ENCODE data around the gene ASIC1. TPM values are rescaled to one million over a fixed set of nuclear protein-coding genes. Genes with fewer than 3 reads are reported as not detected.
A peak's percentile ranks its signal among the peaks of the same experiment; 100 is the strongest.

The ASIC1 gene
- total RNA-seq, 1 donor from 2014 or later = 4.5 TPM

DNA sequence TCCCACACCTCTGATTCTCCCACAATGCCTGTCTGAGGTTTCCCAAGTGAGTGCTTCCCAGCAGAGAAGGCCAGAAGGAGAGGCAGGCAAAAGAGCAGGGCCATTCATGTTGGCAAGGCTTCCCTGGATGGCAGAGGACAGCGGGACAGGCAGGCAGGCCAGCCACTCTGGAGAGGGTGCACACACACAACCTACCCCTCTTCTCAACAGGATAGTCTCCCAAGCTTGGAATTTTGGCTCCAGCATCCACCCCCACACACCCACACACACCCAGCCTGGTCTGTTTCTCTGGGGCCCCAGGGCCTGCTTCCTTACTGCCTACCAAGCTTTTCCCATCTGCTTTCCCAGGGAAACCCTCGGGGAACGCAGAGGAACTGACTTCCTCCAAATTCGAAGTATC, 16.7 kb upstream of the ASIC1 start:
- DNase-seq (ENCODE audit: low read depth) = no peak

DNA sequence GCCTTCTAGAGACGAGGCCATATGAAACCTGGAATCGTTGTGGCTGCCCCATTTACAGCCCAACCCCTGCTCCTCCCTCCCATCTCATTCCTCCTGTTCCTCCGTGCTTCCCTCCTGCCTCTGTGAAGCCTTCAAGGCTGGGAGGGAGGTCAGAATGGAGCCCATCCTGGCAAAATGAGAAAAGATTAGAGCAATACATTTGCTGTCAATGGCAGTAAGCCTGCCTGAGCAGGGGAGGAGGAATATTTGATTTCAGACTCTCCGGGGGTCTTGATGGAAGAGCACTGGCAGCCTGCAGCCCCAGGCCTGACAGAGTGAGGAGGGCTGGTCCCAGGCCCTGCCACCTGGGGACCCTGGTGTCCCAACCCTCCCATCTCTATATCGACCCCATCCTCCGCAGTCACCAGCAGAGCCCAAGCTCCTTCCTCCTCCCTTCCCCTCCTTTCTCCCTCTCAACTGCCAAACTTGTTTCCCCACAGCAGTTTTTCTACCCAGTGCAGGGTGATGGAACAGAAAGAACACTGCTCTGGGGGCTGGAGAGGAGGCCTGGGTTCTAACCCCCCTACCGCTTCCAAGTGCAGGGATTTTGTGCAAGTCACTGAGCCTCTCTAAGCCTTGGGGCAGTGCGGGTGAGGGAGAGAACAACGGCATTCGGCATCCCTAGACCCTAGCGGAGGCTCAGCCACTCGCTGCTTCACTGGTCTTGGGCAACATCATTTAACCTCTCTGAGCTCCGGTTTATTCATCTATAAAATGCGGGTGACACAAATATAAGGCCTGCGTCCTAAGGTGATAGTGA, 16.1 kb upstream of the ASIC1 start:
- DNase-seq (ENCODE audit: low read depth) = no peak

DNA sequence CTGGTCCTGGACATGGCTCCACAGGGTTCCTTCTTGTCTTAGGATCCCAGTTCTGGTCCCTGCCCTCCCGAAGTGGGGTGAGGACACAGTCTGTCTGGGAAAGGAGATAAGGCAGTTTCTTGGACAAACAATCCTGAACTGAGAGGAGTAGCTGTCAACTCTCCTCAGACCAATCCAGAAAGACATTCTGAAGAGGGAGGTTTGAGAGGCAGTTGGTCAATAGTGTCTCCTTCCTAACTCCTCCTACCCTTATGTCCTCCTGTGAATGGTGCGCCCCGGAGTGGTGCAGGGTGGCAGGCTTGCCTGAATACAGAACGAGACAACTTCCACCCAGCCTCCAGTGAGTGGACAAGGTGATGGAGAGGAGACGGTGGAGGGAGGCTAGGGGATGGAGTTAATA, 15.4 kb upstream of the ASIC1 start:
- no peak for DNase-seq (ENCODE audit: low read depth)

DNA sequence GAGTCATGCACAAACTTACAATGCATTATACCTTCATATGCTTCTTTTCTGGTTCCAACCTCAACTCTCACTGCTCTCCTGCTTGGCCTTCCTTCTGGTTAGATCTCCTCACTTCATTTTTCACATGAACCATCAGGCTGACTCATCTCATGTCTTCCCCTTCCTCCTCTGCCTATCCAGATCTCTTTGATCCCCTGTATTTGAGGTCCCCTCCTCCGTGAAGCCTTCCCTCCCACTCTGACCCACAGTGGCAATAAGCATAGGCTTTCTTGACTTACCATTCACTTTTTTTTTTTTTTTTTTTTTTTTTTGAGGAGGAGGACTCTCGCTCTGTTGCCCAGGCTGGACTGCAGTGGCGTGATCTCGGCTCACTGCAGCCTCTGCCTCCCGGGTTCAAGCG, 14.7 kb upstream of the ASIC1 start:
- DNase-seq (ENCODE audit: low read depth) = no peak

DNA sequence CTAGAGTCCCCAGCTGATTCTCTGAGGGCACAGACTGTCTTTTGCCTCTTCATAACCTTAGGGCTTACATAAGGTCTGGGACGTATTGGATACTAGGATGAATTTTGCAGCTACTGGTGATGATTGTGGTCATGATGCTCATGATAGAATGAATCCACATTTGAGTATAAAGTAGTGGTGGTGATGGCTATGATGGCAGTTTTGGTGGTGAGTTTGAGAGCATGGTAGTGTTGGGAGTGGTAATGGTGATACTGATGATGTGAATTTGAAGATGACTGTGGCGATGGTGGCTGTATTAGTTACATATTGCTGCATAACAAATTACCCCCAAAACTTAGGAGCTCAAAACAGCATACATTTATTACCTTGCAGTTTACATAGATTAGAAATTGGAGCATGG, 14.1 kb upstream of the ASIC1 start:
- DNase-seq (ENCODE audit: low read depth) = no peak

DNA sequence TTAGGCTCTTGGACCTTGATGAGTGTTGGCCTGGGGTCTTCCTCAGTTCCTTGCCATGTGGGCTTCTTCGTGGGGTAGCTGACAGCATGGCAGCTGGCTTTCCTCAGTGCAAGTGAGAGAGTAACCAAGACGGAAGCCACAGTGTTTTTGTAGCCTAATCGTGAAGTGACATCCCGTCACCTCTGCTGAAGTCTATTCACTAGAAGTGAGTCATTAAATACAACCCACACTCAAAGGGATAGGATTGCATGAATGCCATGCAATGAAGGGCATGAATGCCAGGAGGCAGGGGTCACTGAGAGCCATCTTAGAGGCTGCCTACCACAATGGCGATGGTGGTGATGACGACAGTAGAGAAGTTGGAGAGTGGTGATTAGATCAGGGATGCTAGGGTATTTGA, 13.5 kb upstream of the ASIC1 start:
- DNase-seq (ENCODE audit: low read depth) = no peak

DNA sequence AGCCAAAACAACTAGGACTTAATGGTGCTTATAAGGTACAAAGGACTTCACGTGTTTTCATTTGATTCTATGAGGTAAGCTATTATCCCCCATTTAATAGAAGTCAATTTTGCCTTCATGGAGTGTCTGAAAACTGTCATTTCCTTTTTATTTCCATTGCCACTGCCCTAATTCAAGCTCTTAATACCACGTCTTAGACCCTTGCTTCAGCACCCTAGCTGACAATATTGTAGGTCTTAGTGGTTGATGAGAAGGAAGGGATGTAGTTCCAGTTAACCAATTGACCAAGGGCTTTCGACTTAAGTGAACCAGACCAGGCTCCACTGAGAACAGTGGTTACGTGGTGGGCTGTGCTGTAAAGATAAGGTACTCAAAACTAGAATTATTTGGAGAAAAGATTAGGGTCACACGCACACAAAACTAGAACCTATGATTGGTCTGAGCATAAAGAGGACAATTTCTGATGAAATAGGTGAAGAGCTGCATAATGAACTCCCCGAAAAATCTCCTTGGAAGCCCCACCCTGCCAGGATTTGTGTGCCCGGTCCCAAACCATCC, 9.6 kb upstream of the ASIC1 start:
- DNase-seq (ENCODE audit: low read depth) = no peak

DNA sequence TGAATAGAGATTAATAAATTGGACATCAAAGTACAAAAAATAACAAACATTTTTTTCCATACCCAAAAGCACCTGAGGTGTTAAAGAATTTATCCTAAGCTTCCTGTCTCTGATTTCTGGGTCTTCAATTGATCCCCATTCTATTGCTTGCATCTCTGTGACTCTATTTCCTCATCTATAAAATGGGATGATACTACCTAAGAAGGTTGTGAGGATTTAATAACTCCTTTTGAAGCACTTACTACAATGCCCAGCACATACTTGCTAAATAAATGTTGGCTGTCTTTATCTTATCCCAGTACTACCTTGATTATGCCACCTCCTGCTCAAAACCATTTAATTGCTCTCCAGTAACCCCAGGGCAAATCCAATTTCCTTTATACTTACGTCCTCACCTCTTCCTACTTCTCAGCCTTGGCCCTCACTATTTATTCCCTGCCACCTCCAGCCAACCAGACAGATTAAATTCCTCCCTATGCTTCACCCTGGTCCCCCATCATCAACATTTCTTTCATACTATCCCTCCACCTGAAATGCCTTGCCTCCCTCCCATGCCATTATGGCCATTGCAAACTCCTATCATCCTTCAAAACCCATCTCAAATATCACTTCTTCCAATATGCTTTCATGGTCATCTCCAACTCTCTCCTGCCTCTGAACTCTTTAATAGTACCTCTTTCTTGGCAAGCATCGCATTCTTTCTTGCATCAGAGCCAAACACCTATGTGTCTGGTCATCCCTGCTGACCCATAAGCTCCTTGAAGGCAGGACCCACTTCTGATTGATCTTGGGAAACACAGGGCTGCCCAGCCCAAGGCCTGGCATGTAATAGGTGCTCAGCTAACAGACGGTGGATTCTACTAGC, 7.9 kb upstream of the ASIC1 start:
- DNase-seq (ENCODE audit: low read depth) = no peak

DNA sequence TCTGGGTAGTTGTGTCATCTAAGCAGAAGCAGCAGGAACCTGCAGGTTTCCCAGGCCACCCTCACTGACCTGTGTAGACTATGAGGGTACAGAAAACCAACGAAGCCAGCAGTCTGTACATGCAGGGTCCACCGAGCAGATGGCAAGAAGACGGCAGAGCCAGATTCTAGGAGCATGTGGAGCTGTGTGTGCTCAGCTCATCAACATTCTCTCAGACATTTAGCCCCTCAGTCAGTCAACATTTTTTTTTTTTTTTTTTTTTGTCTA, 7.3 kb upstream of the ASIC1 start:
- no peak for DNase-seq (ENCODE audit: low read depth)

DNA sequence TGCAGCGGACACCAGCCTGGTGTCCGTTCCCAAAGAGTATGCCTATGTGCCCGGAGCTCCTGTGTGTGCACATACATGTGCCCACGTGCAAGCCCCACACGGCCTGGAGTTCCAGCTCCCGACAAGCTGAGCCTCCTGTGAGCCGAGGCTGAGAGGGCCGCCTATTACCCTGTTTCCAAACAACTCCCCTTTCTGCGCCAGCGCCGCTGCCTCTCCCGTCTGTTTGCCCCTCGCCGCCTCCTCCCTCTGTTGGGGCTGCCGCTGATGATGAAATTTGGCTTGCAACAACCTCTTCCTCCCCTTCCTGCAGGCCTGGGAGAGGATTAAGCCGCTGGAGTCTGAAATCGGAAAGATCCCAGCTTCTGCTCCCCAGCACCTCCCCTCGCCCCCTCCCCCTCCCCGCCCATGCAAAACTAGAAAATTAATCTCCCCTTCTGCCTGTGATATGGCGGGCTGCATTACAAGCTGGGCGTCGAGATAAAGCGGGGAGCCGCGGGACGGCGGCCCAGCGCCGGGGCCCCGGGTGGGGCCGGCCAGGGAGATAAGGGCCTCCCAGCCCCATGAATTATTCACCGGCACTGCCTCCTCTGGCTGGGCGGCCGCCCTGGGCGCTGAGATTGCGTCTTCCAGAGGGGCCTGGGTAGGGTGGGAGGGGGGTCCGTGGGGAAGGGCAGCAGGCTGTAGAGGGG, 6.8 kb upstream of the ASIC1 start:
- DNase-seq (ENCODE audit: low read depth) = no peak

DNA sequence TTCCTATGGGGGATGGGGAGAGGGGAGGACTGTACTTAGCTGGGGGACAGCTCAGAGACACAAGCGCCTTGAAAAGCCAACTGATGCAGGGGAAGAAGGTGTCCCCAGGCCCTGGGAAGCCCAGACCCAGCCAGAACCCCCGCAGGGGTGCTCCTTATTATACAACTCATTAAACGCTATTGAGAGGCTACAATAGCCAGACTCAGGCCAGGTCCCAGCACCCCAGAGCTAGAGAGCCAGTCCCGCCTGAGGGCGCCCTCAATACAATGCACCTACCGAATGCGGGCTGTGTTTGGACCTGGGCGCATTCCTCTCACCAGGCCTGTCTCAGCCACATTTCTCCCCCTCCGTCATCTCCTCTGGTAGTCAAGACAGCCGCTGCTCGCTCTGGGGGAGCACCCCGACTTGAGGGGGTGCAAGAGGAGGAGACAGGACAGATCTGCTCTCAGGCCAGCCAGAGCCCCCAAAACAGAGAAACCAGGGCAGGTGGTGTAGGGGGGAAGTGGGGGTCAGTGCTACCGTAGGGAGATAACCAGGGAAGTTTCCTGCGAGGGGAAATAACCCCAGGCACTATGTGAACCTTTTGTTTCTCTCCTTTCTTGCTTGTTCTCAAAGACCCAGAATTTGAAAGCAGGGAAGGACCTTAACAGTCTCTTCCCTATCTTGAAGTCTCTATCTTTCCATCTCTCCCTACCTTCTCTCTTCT, 6.1 kb upstream of the ASIC1 start:
- DNase-seq (ENCODE audit: low read depth) = no peak

DNA sequence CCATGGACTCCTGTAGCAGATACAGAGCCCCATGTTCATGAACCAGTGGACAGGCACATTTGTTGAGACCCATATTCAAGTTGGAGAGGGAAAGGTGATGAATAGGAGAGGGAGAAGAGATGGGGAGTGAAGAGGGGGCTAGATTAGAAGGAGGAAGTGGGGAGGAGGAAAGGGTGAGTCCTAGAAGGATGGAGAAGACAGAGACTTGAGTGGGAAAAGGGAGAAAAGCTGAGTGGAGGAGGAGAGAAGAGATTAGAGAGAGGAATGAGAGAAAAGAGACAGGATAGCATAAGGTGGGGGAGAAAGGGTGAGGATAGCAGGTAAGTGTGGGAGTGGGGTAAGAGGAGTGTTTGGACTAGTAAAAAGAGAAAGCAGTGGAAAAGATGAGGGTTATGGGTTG, 4.9 kb upstream of the ASIC1 start:
- DNase-seq (ENCODE audit: low read depth) = no peak

DNA sequence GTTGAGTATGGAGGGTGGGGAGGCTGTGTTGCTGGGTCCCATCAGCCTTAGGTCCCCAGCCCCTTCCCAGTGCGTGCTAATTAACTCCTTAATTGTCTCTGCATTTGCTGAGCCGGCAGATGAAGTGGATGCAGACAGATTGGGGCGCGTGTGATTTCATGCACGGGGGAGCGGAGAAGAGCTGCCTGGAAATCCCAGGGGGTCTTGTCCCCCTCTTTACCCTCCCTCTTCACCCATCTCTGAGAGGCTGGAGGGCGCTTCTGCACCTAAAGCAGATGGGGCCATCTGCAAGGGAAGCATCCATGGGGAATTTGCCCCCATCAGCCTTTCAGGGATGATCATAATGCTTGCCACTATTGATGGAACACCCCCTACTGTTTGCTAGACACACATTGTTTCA, 4.4 kb upstream of the ASIC1 start:
- DNase-seq (ENCODE audit: low read depth) = no peak

DNA sequence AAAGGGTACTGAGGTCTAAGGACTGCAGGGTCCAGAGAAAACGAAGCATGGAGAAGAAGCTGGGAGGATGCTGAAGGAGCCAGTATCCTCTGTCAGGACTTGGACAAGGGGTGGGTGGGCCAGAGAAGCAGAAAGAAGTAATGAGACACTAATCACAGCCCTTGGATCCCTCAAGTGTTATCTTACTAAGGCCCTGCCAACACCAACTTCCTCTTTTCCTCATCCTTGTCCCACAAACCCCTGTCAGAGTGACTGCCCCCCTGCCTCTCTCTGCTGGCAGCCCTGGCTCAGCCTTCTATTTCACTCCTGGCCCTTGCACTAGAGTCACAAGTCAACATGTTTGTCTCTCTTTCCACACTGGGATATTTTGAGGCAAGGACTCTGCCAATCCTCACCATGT, 3.8 kb upstream of the ASIC1 start:
- no peak for DNase-seq (ENCODE audit: low read depth)

DNA sequence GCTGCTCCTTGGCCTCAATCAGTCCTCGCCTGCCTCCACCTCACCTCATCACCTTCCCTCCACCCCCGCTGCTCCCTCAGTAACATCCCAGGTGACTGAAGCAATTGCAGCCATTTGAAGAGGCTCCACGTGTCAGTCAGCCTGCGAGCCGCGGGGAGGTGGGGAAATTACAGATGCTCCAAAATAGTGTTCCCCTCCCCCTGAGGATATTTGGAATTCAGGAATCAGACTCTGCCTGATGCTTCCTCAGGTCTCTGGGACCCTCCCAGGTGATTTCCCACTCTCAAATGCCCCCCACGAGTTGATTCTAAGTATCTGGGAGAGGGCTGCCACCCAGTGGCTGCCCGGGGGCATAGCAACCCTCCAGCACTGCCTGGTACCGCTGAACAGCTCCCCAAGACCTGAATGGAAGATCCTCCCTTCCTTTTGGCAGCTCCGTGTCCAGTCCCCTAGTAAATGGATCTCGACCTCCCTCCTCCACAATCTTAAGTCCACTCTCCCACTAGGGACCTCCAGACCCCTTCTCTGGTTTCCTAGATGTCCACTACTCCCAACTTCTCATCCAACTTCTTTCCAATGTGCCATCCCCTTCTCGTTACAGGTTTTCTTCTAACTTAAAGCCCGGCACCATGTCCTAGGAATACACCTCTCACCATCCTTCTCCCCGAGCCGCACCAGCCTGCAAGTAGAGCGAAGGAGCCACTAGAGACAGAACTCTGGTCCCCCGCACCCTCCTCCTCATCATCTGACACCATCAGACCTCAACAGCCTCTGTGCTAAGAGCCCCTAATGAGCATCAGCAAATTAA, 1.4 kb upstream of the ASIC1 start:
- DNase-seq (ENCODE audit: low read depth) = peak; percentile 50

DNA sequence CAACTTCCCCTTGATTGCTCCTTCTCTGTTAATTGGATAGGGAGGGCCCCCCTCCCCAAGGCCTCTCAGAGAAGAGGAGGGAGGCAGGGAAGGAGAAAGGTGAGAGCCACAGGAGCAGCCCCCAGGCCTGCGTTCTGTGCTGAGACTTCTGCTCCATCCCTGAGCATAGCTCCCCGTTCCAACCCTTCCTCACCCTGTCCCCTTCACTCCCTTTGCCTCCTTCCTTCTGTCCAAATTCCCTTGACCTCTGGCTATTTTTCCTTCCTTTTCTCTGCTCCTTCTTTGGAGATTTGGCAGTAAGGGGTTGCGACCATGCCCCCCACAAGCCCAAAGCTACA, 788 bp upstream of the ASIC1 start:
- DNase-seq (ENCODE audit: low read depth) = no peak

DNA sequence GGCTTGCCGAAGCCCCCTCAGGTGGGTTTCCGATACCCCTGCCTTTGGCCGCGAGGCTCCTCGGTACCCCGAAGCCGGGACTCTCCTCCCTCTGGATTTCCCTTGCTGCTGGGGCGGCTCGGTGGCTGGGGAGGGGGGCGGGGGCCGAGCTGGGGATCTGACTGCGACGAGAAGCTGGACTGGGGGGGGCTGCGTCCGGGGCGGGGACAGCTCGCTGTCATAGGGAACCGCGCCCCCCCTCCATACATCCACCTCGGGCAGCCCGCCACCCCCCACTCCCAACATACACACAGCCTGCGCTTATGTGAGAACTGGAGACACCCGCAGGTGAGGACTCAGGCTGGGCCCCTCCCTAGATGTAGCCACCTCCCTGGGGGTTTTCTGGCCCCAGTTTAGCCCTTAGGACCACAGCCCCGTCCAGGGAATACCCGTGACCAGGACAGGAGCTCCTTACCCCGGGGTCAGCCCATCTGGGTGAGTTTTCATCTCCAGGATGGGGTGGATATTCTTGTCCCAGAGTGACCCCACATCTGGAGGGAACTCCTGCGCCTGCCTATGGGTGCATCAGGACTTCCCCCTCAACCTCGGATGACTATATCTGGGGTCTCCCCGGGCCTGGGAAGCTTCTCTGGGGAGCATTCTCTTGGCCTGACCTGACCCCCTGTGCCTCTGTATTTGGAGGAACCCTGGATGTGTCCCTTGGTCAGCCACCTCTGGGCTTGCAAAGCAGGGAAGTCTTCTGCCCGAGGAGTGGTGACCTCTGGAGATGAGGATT, 687 bp downstream of the ASIC1 start:
- DNase-seq (ENCODE audit: low read depth) = no peak

DNA sequence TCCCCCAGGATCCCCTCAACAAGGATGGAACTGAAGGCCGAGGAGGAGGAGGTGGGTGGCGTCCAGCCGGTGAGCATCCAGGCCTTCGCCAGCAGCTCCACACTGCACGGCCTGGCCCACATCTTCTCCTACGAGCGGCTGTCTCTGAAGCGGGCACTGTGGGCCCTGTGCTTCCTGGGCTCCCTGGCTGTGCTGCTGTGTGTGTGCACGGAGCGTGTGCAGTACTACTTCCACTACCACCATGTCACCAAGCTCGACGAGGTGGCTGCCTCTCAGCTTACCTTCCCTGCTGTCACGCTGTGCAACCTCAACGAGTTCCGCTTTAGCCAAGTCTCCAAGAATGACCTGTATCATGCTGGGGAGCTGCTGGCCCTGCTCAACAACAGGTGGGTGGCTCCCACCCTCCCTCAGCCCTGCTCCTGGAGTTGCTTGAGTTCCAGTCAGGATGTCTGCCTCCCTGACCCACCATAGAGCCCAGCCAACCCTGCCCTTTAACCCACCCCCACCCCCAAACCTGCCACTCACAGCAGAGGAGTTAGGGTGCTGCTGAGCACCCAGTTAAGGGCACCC, 1.4 kb downstream of the ASIC1 start:
- no peak for DNase-seq (ENCODE audit: low read depth)

DNA sequence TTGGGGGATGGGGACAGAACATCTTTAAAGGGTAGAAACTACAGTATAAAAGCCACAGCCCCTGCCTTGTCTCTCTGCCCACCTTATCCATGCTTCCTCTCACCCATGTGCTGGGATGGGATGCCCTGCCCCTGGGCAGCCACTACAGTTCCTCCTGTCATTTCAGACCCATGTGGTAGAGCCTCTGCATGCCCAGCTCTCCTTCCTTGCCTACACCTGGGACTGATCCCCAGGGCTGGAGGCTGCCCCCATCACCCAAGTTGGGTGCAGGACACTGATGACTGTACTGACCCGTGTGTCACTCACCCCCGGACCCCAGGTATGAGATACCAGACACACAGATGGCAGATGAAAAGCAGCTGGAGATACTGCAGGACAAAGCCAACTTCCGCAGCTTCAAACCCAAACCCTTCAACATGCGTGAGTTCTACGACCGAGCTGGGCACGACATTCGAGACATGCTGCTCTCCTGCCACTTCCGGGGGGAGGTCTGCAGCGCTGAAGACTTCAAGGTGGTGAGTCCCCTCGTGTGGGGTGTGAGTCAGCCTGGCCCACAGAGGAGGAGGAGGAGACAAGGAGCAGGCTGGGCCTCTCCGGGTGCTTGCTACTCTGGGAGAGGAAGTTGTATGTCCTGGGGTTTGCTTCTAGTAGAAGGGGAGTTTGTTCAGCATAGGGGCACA, 2.2 kb downstream of the ASIC1 start:
- no peak for DNase-seq (ENCODE audit: low read depth)

Data from myocyte (in vitro differentiated cells).